Natural killer cell (primary cell): Measurements from ENCODE around the gene TRAK1. TPM values are rescaled to one million over a fixed set of nuclear protein-coding genes. Genes with fewer than 3 reads are reported as not detected.

Experiments used
- ATAC-seq, 3 donors: fragments of 150-1000 bp in 2 of 3; fragments of 200-7000 bp in 1 of 3; cut with Tn5 transposase; 1 replicate in 1 of 3; 2 replicates in 2 of 3; pipeline ENCODE4 v1.10.0; 2021; ENCODE audit warnings: mild to moderate bottlenecking in 2 of 3, moderate library complexity in 2 of 3
- DNase-seq, 2 donors: peaks; one replicate each; pipeline versions ENCODE4 v3.0.0 to v3.0.0-alpha.2; 2013 to 2021; ENCODE audit warnings: mixed read lengths in 1 of 2
- H3K27ac ChIP-seq: one replicate; pipeline ENCODE4 v1.5.1; 2013; ENCODE audit warnings: mild to moderate bottlenecking, low read length
- H3K27me3 ChIP-seq: one replicate; pipeline ENCODE4 v1.6.1; 2013; ENCODE audit warnings: low read length; ENCODE audit not compliant: control insufficient read depth, insufficient read depth
- H3K36me3 ChIP-seq: one replicate; pipeline ENCODE4 v1.6.1; 2013; ENCODE audit warnings: low read length; ENCODE audit not compliant: control insufficient read depth, insufficient read depth
- H3K4me1 ChIP-seq: one replicate; pipeline ENCODE4 v1.6.1; 2013; ENCODE audit warnings: low read length; ENCODE audit not compliant: control insufficient read depth, insufficient read depth
- H3K4me3 ChIP-seq: one replicate; pipeline ENCODE4 v1.5.1; 2013; ENCODE audit warnings: low read length
- H3K9me3 ChIP-seq: one replicate; pipeline ENCODE4 v1.6.1; 2013; ENCODE audit warnings: low read length; ENCODE audit not compliant: control insufficient read depth, insufficient read depth
- H3K27ac Mint-ChIP-seq, 2 donors: one replicate each; pipeline ENCODE4 v1.8.0; 2022; ENCODE audit warnings: mild to moderate bottlenecking in 2 of 2, mixed read lengths in 2 of 2, moderate library complexity in 1 of 2
- H3K27me3 Mint-ChIP-seq, 2 donors: one replicate each; pipeline ENCODE4 v1.8.0; 2022; ENCODE audit warnings: low read depth in 2 of 2, mixed read lengths in 2 of 2
- H3K36me3 Mint-ChIP-seq: one replicate; pipeline ENCODE4 v1.8.0; 2022; ENCODE audit warnings: mixed read lengths
- H3K4me1 Mint-ChIP-seq, 2 donors: one replicate each; pipeline ENCODE4 v1.8.0; 2022; ENCODE audit warnings: mixed read lengths in 2 of 2
- H3K4me3 Mint-ChIP-seq: one replicate; pipeline ENCODE4 v1.8.0; 2022; ENCODE audit warnings: mild to moderate bottlenecking, moderate library complexity, mixed read lengths
- H3K9me3 Mint-ChIP-seq, 2 donors: one replicate each; pipeline ENCODE4 v1.8.0; 2022; ENCODE audit warnings: mixed read lengths in 2 of 2
- CTCF ChIP-seq: fragments of 200-600 bp; IDR thresholded peaks from one replicate; pipeline ENCODE4 v1.8.0; 2022; ENCODE audit warnings: antibody characterized with exemption
- WGBS: methylation state at CpG from one replicate; pipeline ENCODE4 v1.1.7; 2013; ENCODE audit warnings: missing lambda C conversion rate; ENCODE audit not compliant: insufficient coverage; 5-methylcytosine and 5-hydroxymethylcytosine counted together
- intact Hi-C: fragments of 100-400 bp; cut with micrococcal nuclease; formaldehyde crosslinking; loops from one replicate; pipeline ENCODE4 v1.14.2; 2022
- total RNA-seq, 4 donors: library from RNA; stranded (reverse); fragments of 120-200 nt in 1 of 4; gene quantifications; one replicate each; pipeline versions ENCODE4 v1.2.3 to v1.2.4, GENCODE V29; 2013 to 2022

The TRAK1 gene
- total RNA-seq, 3 donors from 2014 or later (not counting 1 experiment from before 2014, with no cell fraction given) = 30.7 to 31.8 (median 31.8) TPM

GRCh38 chr3:42220436-42221121 lies 129.4 kb downstream of the TRAK1 start:
- H3K27ac ChIP-seq = no peak overlapping the region
- no peaks in the 10 kb centered on the region for H3K9me3 Mint-ChIP-seq
- intact Hi-C loops = no loop called here
- DNase-seq (no peak), ATAC-seq (no peak)
- H3K9me3 ChIP-seq = no peaks in the 10 kb centered on the region
- peaks cover 22 to 23% of the 10 kb centered on the region in 2 donors for H3K4me1 Mint-ChIP-seq
- H3K4me3 ChIP-seq = no peak overlapping the region
- H3K27me3 ChIP-seq = no peaks in the 10 kb centered on the region
- H3K27me3 Mint-ChIP-seq = no peaks in the 10 kb centered on the region
- H3K4me3 Mint-ChIP-seq = no peak overlapping the region
- 80% methylated on average over 16 of the region's 17 CpGs for WGBS
- H3K36me3 Mint-ChIP-seq = peaks cover 17% of the 10 kb centered on the region
- peaks cover 10% of the 10 kb centered on the region for H3K4me1 ChIP-seq
- TF ChIP-seq CTCF = no peak
- peaks cover 30% of the 10 kb centered on the region for H3K36me3 ChIP-seq
- no peak overlapping the region for H3K27ac Mint-ChIP-seq

- H3K9me3 ChIP-seq = no peaks in the 10 kb centered on the region
- no peak overlapping the region for H3K27ac ChIP-seq
- Mint-ChIP-seq H3K27ac (no peak overlapping the region), H3K4me1 (peaks cover 1 to 15% of the 10 kb centered on the region in 2 donors), H3K9me3 (no peaks in the 10 kb centered on the region), H3K36me3 (peaks cover 17% of the 10 kb centered on the region), H3K4me3 (no peak overlapping the region), H3K27me3 (no peaks in the 10 kb centered on the region)
- no peak overlapping the region for H3K4me3 ChIP-seq
- WGBS = 96% methylated on average over 31 of the region's 31 CpGs
- H3K4me1 ChIP-seq = peaks cover 9% of the 10 kb centered on the region
- H3K27me3 ChIP-seq = no peaks in the 10 kb centered on the region
- intact Hi-C loops = no loop called here
- TF ChIP-seq CTCF = no peak
- ATAC-seq (no peak), DNase-seq (no peak)
- peaks cover 30% of the 10 kb centered on the region for H3K36me3 ChIP-seq
Observed at GRCh38 chr3:42222942-42223693, 132.0 kb downstream of the TRAK1 start.

GRCh38 chr3:42224178-42224577 lies 133.0 kb downstream of the TRAK1 start:
- ATAC-seq = no peak
- H3K4me3 ChIP-seq = no peak overlapping the region
- Mint-ChIP-seq H3K4me3 (no peak overlapping the region), H3K27ac (no peak overlapping the region), H3K36me3 (peaks cover 17% of the 10 kb centered on the region), H3K27me3 (no peaks in the 10 kb centered on the region), H3K9me3 (no peaks in the 10 kb centered on the region), H3K4me1 (peaks cover 0 to 15% of the 10 kb centered on the region in 2 donors)
- H3K27me3 ChIP-seq = no peaks in the 10 kb centered on the region
- intact Hi-C loops = no loop called here
- H3K36me3 ChIP-seq = peaks cover 30% of the 10 kb centered on the region
- H3K9me3 ChIP-seq = no peaks in the 10 kb centered on the region
- TF ChIP-seq CTCF = no peak
- H3K4me1 ChIP-seq = peaks cover 9% of the 10 kb centered on the region
- 93% methylated on average over 9 of the region's 9 CpGs for WGBS
- no peak overlapping the region for H3K27ac ChIP-seq
- no peak for DNase-seq
